Spleen (tissue), 11 donors: Measurements from ENCODE around the gene HEATR9. TPM values are rescaled to one million over a fixed set of nuclear protein-coding genes. Genes with fewer than 3 reads are reported as not detected.

Source experiments
- DNase-seq: peaks from one replicate; pipeline ENCODE4 v3.0.0-alpha.2; 2020
- H3K27ac ChIP-seq, 8 donors: fragments of 200-600 bp; sonication (generic) in 7 of 8; 1 replicate in 4 of 8; 2 replicates in 4 of 8; pipeline versions ENCODE4 v1.5.0 to v1.8.0; 2016 to 2021; ENCODE audit warnings: inconsistent platforms in 4 of 8, mild to moderate bottlenecking in 4 of 8, moderate library complexity in 1 of 8
- H3K27me3 ChIP-seq, 7 donors: fragments of 200-600 bp; sonication (generic) in 6 of 7; replicated peaks in 1 of 7; 1 replicate in 4 of 7; 2 replicates in 3 of 7; pipeline versions ENCODE4 v1.5.0 to v1.8.0; 2016 to 2021; ENCODE audit warnings: inconsistent platforms in 3 of 7, mild to moderate bottlenecking in 1 of 7
- H3K36me3 ChIP-seq, 6 donors: fragments of 200-600 bp; sonication (generic) in 5 of 6; 1 replicate in 4 of 6; 2 replicates in 2 of 6; pipeline versions ENCODE4 v1.5.0 to v1.8.0; 2016 to 2021; ENCODE audit warnings: inconsistent platforms in 2 of 6
- H3K4me1 ChIP-seq, 6 donors: fragments of 200-600 bp; sonication (generic) in 5 of 6; 1 replicate in 3 of 6; 2 replicates in 3 of 6; pipeline versions ENCODE4 v1.5.0 to v1.8.0; 2016 to 2021; ENCODE audit warnings: inconsistent platforms in 3 of 6
- H3K4me3 ChIP-seq, 8 donors: fragments of 200-600 bp; sonication (generic) in 7 of 8; 1 replicate in 4 of 8; 2 replicates in 4 of 8; pipeline versions ENCODE4 v1.5.0 to v1.8.0; 2016 to 2021; ENCODE audit warnings: inconsistent platforms in 4 of 8, mild to moderate bottlenecking in 4 of 8, moderate library complexity in 2 of 8
- H3K9me3 ChIP-seq, 8 donors: fragments of 200-600 bp; sonication (generic) in 7 of 8; 1 replicate in 4 of 8; 2 replicates in 4 of 8; pipeline versions ENCODE4 v1.5.0 to v1.8.0; 2016 to 2021; ENCODE audit warnings: inconsistent platforms in 4 of 8
- POLR2A ChIP-seq, 3 donors: fragments of 450-650 bp; IDR thresholded peaks; one replicate each; pipeline ENCODE4 v1.5.1; 2017; ENCODE audit warnings: antibody characterized with exemption in 3 of 3, mild to moderate bottlenecking in 1 of 3
- POLR2AphosphoS5 ChIP-seq, 3 donors: sonication (generic); formaldehyde crosslinking; IDR thresholded peaks; one replicate each; pipeline ENCODE4 v1.5.1; 2017; ENCODE audit warnings: antibody characterized with exemption in 3 of 3
- WGBS, 5 donors: extraction: QIAGEN DNeasy Blood & Tissue Kit in 3 of 5; methylation state at CpG; one replicate each; pipeline versions ENCODE4 v1.1.5 to v1.1.7; 2013 to 2018; 5-methylcytosine and 5-hydroxymethylcytosine counted together
- intact Hi-C: fragments of 100-400 bp; cut with DNase I; formaldehyde crosslinking; loops from one replicate; pipeline ENCODE4 v1.15.0; 2023; ENCODE audit warnings: low total_unique reads
- polyA plus RNA-seq, 3 donors: library from polyadenylated mRNA; stranded (reverse); fragments of 200-250 nt; gene quantifications; one replicate each; pipeline ENCODE4 v1.2.1, GENCODE V29; 2013
- total RNA-seq, 7 donors: library from RNA; depleted of rRNA in 3 of 7; stranded (reverse); fragments of >200 nt in 3 of 7; fragmentation: NEBNext Ultra II Directional in 4 of 7; extraction: Animal tissue kit (Norgen Biotek cat#: 25700) in 4 of 7; gene quantifications; one replicate each; pipeline versions ENCODE4 v1.1.0 to v1.2.1, GENCODE V29; 2016 to 2021
- TF ChIP-seq, protein P1 (sequence below), 11 experiments: fragments of 200-600 bp in 7 of 11; fragments of 450-650 bp in 4 of 11; sonication (generic) in 4 of 11; IDR thresholded peaks in 8 of 11; conservative IDR thresholded peaks in 3 of 11; 1 replicate in 7 of 11; 2 replicates in 4 of 11; pipeline versions ENCODE4 v1.4.0 to v1.8.0; 2016 to 2021; ENCODE audit warnings: antibody characterized with exemption in 11 of 11, inconsistent platforms in 4 of 11, mild to moderate bottlenecking in 1 of 11
- donor health status: healthy with polysubstance abuse.
- donor health status: DM: no; HTN: no; CAD: no; lungs with moderate emphysema.
- donor health status: DM: no; HTN: no; CAD: no.
- donor health status: Bipolar disorder and iron deficiency.
- donor health status: healthy.
- donor health status: DM: no; HTN: no; CAD: no.
- donor health status: DM: yes; HTN: yes; CAD: no.

HEATR9 gene
- total and polyA plus RNA-seq, 10 donors = 0.05 to 0.92 (median 0.49) TPM

DNA sequence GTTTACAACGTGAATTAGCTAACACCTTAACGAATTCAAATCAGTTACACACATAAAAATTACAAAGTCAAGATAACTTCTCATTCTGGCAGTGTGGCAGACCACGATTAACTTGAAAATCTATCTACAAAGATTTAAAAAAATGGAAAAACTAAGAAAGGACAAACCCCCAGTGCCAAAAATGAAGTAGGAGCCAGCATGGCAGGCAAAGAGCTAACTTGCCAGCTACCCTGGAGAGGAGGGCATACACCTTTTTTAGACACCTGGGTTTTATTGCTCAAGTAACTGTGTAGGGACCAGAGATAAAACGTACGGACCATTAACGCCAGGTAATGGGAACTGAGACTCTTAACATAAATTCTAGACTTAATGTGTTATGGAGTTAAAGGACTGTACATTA lies 56.9 kb downstream of the HEATR9 start:
- no peak overlapping the region for H3K27ac ChIP-seq
- no peaks in the 10 kb centered on the region for H3K9me3 ChIP-seq
- peaks cover 41 to 91% (median 80%) of the 10 kb centered on the region in 6 donors for H3K4me1 ChIP-seq
- WGBS, 5 donors = 75 to 85% (median 82%) methylated on average over 6 of the region's 6 CpGs
- no peak for DNase-seq
- H3K4me3 ChIP-seq = no peak overlapping the region
- intact Hi-C loops = no loop called here
- peaks cover 0 to 11% (median 2%) of the 10 kb centered on the region in 6 donors for H3K36me3 ChIP-seq
- TF ChIP-seq, protein P1, sequence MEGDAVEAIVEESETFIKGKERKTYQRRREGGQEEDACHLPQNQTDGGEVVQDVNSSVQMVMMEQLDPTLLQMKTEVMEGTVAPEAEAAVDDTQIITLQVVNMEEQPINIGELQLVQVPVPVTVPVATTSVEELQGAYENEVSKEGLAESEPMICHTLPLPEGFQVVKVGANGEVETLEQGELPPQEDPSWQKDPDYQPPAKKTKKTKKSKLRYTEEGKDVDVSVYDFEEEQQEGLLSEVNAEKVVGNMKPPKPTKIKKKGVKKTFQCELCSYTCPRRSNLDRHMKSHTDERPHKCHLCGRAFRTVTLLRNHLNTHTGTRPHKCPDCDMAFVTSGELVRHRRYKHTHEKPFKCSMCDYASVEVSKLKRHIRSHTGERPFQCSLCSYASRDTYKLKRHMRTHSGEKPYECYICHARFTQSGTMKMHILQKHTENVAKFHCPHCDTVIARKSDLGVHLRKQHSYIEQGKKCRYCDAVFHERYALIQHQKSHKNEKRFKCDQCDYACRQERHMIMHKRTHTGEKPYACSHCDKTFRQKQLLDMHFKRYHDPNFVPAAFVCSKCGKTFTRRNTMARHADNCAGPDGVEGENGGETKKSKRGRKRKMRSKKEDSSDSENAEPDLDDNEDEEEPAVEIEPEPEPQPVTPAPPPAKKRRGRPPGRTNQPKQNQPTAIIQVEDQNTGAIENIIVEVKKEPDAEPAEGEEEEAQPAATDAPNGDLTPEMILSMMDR (IDR thresholded peaks at IDR 0.05 in 8 of 11, conservative IDR thresholded peaks at IDR 0.05 in 3 of 11) = no peak
- TF ChIP-seq POLR2AphosphoS5 (IDR thresholded peaks at IDR 0.05) (no peak), POLR2A (IDR thresholded peaks at IDR 0.05) (no peak)
- no peaks in the 10 kb centered on the region for H3K27me3 ChIP-seq

DNA sequence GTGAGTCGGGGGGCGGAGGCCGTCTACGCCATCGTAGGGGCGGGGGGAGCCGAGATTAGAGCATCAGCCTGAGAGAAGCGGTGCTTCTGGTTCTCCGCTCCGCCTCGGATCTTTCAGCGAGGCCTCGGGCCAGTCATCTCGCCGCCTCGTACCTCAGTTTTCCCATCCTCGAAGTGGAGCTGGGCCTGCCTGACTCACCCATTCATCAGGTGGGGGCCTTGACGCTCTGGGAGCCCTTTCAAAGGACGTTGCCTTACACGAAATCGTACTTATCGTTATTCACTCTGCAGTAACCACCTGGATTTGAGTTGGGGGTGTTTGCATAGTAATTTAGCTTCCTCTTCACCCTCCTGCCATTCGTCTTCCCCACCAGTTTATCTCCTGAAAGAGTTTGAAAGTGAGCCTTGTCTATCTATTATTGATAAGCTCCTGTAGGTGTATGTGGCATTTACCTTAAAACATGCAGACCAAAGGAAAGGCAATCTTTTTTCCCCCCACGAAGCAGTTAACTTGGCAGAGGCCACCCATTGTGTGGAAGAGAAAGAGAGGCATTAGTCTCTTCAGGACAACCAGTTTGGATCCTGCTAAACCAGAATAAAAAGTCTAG lies 58.7 kb downstream of the HEATR9 start:
- intact Hi-C loops = loop anchor here (5.0 kb wide), 1 partner anchor 43 kb away; no protein-coding TSS in a partner anchor
- peak overlapping the region; percentile 60 to 92 (median 85) for H3K4me3 ChIP-seq
- no peaks in the 10 kb centered on the region for H3K36me3 ChIP-seq
- peaks cover 39 to 82% (median 69%) of the 10 kb centered on the region in 6 donors for H3K4me1 ChIP-seq
- 0% methylated on average over 12 to 24 of the region's 24 CpGs for WGBS, 5 donors
- no peaks in the 10 kb centered on the region for H3K27me3 ChIP-seq
- DNase-seq = no peak
- no peaks in the 10 kb centered on the region for H3K9me3 ChIP-seq
- peak overlapping the region; percentile 91 to 98 (median 98) for H3K27ac ChIP-seq
- TF ChIP-seq, protein P1 (IDR thresholded peaks at IDR 0.05 in 8 of 11, conservative IDR thresholded peaks at IDR 0.05 in 3 of 11) = no peak
- no peak for TF ChIP-seq POLR2AphosphoS5 (IDR thresholded peaks at IDR 0.05)
- no peak for TF ChIP-seq POLR2A (IDR thresholded peaks at IDR 0.05)

DNA sequence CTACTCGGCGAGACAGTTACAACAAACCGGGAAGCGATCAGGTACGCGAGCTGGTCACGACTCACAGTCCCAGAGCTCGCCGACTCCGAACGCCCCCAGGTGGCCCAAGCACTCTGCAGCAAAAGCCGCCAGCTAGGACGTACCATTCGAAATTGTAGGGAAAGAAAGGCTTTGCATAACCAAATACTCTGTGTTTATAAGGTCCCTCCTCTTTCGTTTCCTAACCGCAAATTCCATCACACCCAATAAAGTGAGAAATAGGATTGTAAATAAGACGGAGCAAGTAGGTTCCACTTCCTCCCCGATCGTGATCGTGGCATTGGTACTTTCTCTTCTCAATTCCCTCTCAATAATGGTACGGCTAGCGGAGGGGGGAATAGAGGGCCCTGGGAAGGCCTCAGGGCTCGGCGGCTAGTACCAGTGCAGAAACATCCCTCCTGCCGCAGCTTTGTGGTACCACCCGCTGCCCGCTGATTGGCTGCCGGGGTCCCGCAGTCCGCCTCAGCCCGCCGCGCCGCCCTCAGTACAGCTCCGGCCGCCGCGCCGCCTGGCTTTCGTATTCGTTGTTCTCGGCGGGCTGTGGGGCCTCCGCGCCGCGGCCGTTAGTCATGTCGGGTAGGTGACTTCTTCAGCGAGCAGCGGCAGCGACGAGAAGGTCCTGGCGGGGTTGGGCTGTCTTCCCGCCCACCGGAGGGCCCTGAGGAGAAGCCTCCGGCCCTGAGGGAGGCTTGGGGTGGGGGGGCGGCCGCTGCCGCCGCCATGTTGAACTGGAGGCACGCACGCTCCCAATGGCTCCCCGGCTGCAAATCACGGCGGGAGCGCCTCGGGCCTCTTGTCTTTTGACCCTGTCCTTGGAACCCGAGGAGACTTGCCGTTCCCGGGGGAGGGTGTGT lies 59.5 kb downstream of the HEATR9 start, which contains the start of gene TAF15:
TSS of gene TAF15 (plus strand) at position 523 of the 893 bp plus-strand sequence. CDS start at position 609, 86 bp downstream.
- Histone ChIP-seq H3K36me3 (no peaks in the 10 kb centered on the region), H3K27ac (peak within 1 kb of the TSS; percentile 91 to 98 (median 98)), H3K4me1 (peaks cover 32 to 82% (median 65%) of the 10 kb centered on the region in 6 donors), H3K9me3 (no peaks in the 10 kb centered on the region), H3K4me3 (peak within 1 kb of the TSS; percentile 60 to 92 (median 85)), H3K27me3 (no peaks in the 10 kb centered on the region)
- WGBS, 5 donors = 0 to 1% (median 1%) methylated on average over 46 to 71 of the region's 71 CpGs
- intact Hi-C loops = loop anchor here (5.0 kb wide), 1 partner anchor 42 kb away; no protein-coding TSS in a partner anchor
- TF ChIP-seq, protein P1 (IDR thresholded peaks at IDR 0.05 in 8 of 11, conservative IDR thresholded peaks at IDR 0.05 in 3 of 11) = peak; percentile 53 to 83 (median 79)
- peak; percentile 91 to 96 (median 96) for TF ChIP-seq POLR2A (IDR thresholded peaks at IDR 0.05)
- peak; percentile 99 to 100 (median 99) for TF ChIP-seq POLR2AphosphoS5 (IDR thresholded peaks at IDR 0.05)
- peak; percentile 98 for DNase-seq
